Stimulated activated CD4-positive, alpha-beta T cell treated with anti-CD3 and anti-CD28 coated beads, Interleukin-15, amount 100 ng/mL, for 48 hours (primary cell): ENCODE results near the gene PMF1.

Source experiments
- DNase-seq, 2 donors: peaks; one replicate each; pipeline ENCODE4 v3.0.0-alpha.2; 2020; ENCODE audit warnings: low read depth in 2 of 2

PMF1 gene

DNA sequence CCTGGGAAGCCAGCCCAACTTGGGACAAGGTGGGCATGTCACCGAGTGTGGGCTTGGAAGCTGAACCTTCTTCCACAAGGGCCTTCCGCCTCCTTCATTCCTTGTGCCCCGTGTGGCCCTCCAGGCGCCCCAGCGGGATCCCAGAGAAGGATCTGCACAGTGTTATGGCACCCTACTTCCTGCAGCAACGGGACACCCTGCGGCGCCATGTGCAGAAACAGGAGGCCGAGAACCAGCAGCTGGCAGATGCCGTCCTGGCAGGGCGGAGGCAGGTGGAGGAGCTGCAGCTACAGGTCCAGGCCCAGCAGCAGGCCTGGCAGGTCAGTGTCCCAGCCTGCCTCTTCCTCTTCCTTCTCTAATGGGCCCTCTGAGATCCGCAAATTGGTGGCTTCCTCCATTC is 23.4 kb downstream of the PMF1 start:
- DNase-seq: no peak

DNA sequence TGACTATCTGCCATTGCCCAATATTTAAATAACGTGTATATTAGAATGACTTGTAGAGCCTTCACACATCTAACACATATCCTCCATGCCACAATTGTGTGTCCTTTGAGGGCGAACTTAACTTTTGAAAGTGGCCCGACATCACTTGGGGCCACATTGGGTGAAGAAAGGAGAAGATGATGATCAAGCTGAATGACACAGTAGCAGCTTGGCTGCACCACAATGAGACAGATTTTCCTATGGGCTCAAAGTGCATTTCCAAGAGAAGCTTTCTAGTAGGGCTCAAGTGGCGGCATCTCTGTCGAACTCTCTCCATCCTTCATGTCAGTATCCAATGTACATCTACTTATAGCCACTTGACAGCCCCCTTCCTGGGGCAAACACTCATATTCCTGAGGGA is 25.4 kb downstream of the PMF1 start:
- DNase-seq: no peak

DNA sequence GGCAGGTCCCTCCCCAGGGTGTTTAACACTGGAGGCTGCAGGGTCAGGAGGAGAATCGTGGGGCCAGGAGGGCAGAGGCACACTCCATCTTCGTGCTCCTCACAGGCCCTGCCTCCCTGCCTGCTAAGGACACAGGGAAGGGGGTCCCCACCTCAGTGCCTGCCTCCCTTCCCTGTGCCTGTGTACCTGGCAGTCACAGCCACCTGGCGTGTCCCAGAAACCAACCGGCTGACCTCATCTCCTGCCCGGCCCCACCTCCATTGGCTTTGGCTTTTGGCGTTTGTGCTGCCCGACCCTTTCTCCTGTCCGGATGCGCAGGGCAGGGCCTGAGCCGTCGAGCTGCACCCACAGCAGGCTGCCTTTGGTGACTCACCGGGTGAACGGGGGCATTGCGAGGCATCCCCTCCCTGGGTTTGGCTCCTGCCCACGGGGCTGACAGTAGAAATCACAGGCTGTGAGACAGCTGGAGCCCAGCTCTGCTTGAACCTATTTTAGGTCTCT is 28.6 kb downstream of the PMF1 start:
- no peak for DNase-seq

DNA sequence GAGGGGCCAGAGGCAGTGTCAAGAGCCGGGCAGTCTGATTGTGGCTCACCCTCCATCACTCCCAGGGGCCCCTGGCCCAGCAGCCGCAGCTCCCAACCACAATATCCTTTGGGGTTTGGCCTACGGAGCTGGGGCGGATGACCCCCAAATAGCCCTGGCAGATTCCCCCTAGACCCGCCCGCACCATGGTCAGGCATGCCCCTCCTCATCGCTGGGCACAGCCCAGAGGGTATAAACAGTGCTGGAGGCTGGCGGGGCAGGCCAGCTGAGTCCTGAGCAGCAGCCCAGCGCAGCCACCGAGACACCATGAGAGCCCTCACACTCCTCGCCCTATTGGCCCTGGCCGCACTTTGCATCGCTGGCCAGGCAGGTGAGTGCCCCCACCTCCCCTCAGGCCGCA is 29.1 kb downstream of the PMF1 start, which contains the start of gene BGLAP:
BGLAP (plus strand) TSS at position 259 of the 400 bp plus-strand sequence; CDS start at position 307, 48 bp downstream.
- DNase-seq: no peak

DNA sequence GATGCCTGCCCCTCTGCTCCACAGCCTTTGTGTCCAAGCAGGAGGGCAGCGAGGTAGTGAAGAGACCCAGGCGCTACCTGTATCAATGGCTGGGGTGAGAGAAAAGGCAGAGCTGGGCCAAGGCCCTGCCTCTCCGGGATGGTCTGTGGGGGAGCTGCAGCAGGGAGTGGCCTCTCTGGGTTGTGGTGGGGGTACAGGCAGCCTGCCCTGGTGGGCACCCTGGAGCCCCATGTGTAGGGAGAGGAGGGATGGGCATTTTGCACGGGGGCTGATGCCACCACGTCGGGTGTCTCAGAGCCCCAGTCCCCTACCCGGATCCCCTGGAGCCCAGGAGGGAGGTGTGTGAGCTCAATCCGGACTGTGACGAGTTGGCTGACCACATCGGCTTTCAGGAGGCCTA is 29.9 kb downstream of the PMF1 start:
- DNase-seq: no peak

DNA sequence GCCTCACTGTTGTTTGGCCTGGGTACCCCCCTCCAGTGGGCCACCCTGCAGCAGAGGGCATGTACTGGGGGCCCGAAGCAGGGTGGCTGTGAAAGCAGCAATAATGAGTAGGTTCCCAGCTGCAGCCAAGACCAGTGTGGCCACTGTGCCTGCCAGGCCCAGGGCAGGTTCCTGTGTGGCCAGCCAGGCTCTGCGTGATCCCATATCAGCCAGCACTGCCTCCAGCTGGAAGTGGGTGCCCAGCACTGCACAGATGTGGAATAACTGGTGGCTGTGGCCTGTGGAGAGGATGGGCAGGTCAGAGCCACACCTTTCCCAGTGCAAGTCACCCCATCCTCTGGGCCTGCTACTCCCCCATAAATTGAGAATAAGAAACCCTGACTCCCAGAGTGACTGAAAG is 31.3 kb downstream of the PMF1 start:
- no peak for DNase-seq

DNA sequence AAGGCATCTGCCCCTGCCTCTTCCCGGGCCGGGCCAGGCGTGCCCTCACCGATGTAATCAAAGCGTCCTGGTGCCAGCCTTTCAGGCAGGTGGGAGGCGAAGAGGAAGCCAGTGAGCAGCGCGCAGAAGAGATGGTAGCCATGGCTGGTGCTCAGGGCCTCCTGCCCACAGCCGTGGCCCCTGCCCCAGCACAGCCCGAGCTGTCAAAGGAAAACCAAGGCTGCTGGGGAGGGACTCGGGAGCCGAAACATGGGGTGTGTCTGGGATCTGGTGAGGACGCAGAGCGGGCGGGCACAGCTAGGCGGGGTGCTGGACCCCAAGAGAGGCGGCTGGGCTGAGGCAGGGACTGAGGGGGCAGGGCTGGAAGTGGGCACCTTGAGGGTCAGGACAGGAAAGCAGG is 31.9 kb downstream of the PMF1 start:
- DNase-seq: no peak

DNA sequence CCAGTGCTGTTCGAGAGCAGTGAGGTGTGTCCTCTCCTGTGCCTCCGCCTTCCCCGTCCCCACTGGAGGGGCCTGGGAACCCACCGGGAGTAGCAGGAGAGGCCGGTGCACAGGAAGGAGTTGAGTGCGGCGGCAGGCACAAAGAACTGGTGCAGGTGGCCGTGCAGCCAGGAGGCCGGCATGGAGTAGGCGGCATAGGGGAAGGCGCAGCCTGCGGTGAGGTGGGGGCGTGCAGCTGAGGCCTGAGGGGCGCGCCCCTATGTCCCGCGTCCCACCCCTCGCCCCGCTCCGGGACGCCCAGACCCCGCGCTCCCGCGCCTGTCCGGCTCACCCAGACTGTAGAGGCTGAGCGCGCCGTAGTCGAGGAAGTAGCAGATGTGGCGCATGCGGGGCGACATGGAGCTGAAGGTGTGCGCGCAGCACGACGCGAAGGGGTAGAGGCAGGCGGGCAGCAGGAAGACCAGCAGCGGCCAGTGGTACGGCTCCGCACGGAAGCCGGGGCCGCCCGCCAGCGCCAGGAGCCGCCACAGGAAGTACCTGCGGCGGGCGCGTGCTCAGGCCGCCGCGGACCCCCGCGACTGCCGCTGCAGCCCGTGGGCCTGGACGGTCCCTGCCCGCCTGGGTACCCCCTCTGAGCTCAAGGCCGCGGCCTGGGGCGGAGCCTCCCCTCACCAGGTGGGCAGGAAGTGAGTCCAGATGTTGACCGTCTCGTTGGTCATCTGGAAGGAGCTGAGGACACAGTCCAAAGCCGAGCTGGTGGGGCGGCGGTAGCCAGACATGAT is 32.8 kb downstream of the PMF1 start:
- DNase-seq: no peak

DNA sequence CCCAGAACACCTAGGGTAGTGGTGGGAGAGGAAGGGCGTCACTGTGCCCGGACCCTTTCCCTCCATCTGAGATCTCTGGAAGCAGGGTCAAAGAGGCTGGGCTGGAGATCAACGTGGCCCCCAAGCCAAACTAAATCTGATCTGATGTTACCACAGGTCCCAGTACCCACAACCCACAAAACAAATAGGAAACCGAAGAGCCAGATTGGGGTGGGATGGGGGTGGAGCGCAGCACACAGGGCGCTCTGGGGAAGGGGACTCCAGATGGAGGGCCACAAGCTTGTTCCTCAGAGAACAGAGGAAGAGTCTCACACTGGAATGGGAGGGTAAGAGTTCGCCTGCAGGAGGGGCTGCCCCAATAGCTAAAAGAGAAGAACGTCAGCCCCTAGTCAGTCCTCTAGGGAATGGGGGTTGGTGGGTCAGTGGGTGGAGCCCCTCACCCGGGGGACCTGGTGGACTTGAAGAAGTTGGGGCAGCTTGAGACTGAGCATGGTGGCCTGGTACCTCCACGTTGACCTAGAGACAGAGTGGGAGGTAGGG is 33.5 kb downstream of the PMF1 start:
- no peak for DNase-seq

DNA sequence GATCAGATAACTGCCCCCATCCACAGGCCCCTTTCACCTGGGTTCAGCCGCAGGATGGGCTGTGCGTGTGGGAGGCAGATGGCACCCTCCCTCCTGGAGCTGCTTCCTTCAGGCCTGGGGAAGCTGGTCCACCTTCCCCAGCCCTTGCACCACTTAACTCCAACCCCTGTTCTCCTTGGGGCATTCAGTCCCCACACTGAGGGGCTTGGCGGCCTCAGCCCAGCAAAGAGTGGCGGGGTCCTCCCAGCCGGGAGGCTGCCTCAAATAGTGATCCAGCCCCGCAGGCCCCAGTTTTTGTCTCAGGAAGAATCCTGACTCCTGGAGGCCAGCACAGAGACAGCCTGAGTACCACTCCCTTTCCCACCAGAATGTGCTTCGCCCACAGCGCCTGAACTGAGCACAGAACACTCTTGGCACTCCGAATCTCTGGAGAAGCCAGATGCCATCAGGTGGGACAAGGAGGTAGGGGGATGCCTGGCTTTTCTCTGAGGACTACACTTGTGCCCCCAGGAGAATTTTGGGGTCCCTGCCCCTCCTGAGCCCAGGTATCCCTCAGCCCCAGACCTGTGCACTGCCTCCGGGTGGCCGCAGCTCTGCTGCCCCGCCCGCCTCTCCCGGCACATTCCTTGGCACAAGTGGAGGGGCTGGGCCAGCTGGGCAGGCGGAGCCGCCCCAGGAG is 34.1 kb downstream of the PMF1 start:
- no peak for DNase-seq

DNA sequence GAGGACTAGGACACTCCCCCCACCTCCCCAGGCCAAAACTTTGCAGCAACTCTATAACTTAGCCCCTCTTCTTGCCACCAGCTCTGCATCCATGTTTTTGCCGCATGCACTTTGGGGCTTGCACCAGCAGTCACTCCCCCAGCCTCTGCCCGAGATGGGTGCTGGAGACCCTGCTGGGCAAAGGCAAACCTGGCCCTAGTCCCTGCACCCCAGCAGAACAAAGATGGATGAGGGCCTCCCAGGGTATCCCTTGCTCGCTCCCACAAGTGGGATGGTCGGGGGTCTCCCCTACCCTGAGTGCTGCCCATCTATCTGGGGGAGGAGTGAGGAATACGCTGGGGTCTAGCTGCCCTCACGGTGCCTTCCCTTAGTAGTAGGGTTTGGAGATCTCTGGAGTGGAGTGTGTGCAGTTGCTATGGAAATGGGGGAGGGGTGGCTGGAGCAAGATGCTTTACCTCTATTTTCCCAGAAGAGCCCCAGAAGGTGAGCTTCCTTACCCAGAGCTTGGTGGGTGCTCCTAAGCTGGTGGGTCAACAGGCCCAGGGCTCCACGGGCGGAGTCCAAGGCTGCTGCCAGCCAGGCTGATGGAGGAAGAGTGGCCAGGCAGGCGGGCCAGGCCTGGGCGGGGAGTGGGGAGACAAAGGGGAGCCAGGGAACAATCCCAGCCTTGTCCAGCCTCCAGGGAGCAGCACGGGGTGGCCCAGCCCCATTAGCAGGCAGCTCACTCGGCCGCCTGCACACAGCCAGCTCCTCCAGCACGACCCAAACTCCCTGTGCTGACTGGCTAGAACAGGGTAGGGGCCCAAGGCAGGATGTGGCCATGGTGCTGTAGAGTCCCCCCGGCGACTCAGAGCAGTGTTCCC is 34.9 kb downstream of the PMF1 start, which contains the start of gene PAQR6:
PAQR6 (minus strand) TSS at position 597 of the 863 bp plus-strand sequence. CDS start 1,325 bp downstream, outside the sequence.
- no peak for DNase-seq

DNA sequence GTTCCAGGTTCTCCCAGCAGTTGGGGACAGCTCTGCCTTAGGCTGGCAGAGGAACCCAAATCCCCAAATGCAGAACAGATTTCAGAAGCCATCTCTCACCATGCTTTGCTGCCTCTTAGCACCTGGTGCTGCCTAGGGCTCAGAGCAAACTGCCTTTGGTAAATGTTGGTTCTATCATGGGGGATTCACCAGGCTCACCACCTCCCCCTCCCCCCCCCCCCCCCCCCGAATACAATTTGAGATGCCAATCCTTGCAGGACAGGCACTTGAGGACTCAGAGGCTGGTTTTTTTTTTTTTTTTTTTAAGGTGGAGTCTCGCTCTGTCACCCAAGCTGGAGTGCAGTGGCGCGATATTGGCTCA is 35.5 kb downstream of the PMF1 start:
- no peak for DNase-seq

DNA sequence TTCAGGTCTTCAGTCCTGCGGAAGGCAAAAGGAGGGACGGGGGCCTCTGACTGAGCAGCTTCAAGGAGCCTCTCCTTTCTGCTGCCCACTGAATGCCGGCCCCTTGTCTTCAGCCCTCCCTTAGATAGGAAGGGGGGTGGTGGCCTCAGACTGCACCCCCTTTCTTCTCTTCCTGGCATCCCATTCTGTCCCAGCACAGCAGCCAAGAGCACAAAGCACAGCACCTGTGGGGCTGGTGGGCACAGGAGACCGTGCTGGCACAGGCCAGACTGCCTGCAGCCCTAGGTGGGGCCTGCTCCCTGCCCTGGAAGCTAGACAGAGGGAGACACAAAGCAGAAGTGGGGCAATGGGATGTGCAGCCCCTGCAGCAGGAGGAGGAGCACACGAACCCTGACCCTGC is 36.8 kb downstream of the PMF1 start:
- no peak for DNase-seq

DNA sequence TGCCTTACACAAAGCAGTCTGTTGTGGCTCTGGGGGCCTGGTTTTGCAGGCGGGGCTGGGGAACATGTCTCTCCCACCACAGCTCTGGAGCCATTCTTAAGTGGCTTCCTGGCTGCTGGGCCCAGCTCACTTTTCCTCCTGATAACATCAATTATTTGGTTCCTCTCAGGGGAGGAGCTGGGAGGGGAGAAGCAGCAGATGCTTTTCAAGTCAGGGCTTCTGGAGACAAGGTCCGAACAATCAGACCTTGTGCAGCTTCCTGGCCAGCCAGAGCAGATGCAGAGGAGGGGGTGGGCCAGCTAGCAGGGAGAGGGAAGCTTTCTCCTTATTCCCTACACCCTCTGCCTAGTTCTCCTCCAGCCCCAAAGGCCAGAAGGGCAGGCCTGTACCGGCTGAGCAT is 38.7 kb downstream of the PMF1 start:
- DNase-seq: no peak

DNA sequence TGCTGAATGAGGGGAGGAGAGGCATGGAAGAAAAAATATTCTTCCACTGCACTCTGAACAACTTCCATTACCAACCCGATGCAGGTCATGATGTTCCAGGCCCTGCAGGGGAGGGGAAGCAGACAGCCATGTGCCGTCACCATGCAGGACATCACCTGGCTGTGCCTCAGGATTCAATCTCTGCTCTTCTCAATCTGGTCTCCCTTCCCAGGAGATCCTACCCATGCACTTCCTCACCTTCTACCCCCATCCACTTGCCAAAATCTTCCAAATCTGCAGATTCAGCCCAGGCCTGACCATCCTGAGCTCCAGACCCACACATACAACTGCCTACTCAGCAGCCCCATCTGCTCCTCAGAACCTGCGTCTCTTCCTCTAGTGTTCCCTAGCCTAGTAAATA is 40.8 kb downstream of the PMF1 start:
- no peak for DNase-seq

DNA sequence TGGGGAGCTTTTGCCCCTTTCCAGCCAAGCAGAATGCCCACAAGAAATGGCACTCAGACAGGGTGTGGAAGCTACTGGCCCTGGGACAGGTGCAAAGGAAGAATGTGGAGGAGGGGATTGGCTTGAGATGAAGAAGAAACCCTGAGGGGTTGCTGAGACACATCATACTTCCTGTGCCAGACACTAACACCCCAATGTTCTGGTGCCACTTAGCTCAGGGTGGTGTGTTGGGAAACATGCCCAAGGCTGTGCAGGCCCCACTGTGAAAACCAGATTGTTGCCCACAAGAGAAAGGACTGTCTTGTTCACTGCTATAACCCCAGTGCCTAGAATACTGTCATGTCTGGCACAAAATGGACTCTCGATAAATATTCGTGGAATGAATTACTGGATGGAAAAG is 44.9 kb downstream of the PMF1 start:
- no peak for DNase-seq

DNA sequence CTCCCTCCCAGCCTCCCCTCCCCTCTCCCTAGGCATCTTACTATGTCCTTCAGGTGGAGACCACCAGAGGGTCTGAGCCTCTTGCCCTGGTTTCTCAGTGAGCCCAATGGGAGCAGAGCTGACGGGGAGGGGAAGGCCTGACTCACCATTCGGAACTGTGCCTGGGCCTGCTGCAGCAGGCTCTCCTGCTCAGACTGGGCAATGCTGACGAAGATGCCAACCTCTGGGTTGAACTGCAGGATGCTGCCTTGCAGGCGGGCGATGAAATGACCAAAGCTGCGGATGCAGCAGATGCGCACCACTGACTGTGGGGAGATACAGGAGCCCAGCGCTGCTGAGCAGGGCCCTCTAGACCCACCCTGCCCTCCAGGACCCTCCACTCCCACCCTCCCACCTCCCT is 46.1 kb downstream of the PMF1 start:
- no peak for DNase-seq

DNA sequence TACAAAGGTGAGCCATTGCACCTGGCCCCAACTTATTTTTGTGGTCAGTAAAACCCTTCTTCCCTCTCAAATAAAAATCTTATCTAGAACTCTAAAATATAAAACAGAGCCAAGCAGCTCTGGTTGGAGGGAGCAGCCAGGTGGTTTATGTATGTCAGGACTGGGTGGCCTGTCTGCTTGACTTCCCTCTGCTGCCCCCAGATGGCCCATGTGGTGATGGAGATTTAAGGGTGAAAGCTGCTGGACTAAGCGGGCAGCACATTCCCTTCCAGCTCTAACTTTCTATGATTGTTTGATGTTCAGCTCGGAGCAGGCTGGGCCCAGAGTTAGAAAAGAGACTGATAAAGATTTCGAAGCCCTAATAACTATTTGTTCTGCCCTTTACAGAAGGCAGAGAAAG is 47.0 kb downstream of the PMF1 start:
- no peak for DNase-seq

DNA sequence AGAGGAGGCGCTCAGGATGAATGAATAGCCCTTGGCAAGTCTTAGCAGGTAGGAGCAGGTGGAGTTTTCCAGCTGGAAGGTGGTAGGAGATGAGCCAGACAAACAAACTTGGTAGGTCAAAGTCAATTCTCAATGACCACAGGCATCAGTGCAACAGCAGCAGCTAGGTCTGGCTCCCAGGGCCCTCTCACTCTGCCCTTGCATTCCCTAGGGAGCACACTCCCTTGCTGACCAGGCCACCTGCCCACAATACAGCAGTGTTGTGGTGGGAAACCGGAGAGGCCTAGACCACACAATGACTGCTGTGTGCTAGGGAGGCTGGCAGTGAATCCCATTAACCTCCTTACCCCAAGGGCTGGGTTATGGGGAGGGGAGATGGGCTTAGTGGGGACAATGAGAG is 48.1 kb downstream of the PMF1 start:
- DNase-seq: no peak

DNA sequence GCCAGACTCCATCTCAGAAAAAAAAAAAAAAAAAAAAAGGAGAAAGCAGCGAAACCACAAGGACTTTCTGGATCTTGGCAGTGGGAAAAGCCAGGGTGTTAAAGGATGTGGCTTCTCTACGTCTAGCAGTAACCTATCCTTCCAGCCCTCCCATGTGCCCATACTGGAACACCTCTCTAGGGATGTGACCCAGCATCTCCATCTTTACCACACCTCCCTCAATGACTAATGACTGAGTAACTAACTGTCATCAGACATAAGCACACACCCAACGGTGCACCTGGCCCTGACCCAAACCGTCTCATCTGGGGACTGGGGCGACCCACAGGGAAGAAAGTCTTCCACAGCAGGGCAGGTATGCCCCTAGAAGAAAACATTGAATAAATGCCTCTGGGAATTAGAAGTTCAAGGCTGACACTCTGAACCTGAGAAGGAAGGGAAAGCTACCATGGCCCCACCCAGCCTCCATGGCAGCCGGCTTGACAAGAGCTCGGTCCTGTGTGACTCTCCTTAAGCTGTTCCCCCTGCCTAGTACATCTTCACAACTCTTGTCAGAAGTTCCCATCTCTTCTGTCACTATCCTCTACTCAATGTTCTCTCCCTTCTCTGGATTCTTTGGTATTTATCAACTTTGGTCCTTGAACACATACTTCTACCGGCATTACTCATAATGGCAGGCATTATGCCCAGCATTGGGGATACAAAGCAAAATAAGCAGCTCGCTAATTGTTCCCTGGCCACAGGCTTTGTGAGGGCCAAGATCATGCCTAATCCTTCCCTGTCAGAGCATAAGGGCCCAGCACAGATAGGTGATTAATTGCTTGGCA is 49.9 kb downstream of the PMF1 start:
- DNase-seq: no peak

DNA sequence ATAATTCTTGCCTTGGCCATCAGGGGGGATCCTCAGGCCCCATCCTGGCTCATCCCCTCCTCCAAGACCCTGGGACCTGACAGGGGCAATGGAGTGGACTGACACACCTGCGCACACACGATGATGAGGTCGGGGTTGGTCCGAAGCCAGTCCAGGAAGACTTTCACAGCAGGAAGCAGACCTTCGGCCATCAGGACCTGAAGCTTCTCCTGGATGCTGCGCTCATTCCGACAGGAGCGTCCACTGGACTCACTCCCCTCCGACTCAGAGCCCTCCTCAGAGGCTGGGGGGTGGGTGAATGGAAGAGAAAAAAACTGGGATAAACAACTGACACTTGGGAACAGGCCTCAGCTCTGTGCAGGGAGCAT is 50.5 kb downstream of the PMF1 start:
- DNase-seq: no peak
